HG02970 (cell line): ENCODE measurements around the gene FANK1.

ENCODE experiments used
- ATAC-seq: cut with Tn5 transposase; IDR thresholded peaks from one replicate; pipeline ENCODE4 v1.9.1; 2021; ENCODE audit warnings: mild to moderate bottlenecking, moderate library complexity, moderate number of reproducible peaks; ENCODE audit not compliant: unreplicated experiment, low FRiP score

FANK1 gene

GRCh38 chr10:126057494-126057893 lies 161.1 kb downstream of the FANK1 start:
- no peak for ATAC-seq

- no peak for ATAC-seq
Measured at GRCh38 chr10:126058104-126058503, 161.7 kb downstream of the FANK1 start.

GRCh38 chr10:126058507-126058906 lies 162.1 kb downstream of the FANK1 start:
- no peak for ATAC-seq
